ENCODE measurements around the gene NTNG1. TPM values are rescaled to one million over a fixed set of nuclear protein-coding genes. Genes with fewer than 3 reads are reported as not detected.
A peak's percentile ranks its signal among the peaks of the same experiment; 100 is the strongest.

The NTNG1 gene
- total RNA-seq, 1 donor from 2014 or later: 3.2 TPM

GRCh38 chr1:107135463-107135862 lies 5.4 kb upstream of the NTNG1 start:
- no peak for TF ChIP-seq CTCF (IDR thresholded peaks at IDR 0.05; ENCODE audit: unreplicated experiment)
- no peaks in the 10 kb centered on the region for H3K36me3 Mint-ChIP-seq (ENCODE audit: low read depth, unreplicated experiment)
- no peaks in the 10 kb centered on the region for H3K9me3 Mint-ChIP-seq (ENCODE audit: unreplicated experiment)
- peak; percentile 68 for DNase-seq (ENCODE audit: low spot score)
- H3K27ac Mint-ChIP-seq (ENCODE audit: unreplicated experiment): no peak overlapping the region
- peaks cover 6% of the 10 kb centered on the region for H3K27me3 Mint-ChIP-seq (ENCODE audit: unreplicated experiment)
- H3K4me3 Mint-ChIP-seq (ENCODE audit: unreplicated experiment): no peak overlapping the region
- H3K4me1 Mint-ChIP-seq (ENCODE audit: unreplicated experiment): peaks cover 5% of the 10 kb centered on the region

GRCh38 chr1:107138166-107138565 lies 2.7 kb upstream of the NTNG1 start:
- Mint-ChIP-seq H3K27ac (ENCODE audit: unreplicated experiment) (no peak overlapping the region), H3K36me3 (ENCODE audit: low read depth, unreplicated experiment) (no peaks in the 10 kb centered on the region), H3K4me3 (ENCODE audit: unreplicated experiment) (no peak overlapping the region), H3K27me3 (ENCODE audit: unreplicated experiment) (peaks cover 10% of the 10 kb centered on the region), H3K4me1 (ENCODE audit: unreplicated experiment) (peaks cover 8% of the 10 kb centered on the region), H3K9me3 (ENCODE audit: unreplicated experiment) (no peaks in the 10 kb centered on the region)
- DNase-seq (ENCODE audit: low spot score): no peak
- TF ChIP-seq CTCF (IDR thresholded peaks at IDR 0.05; ENCODE audit: unreplicated experiment): no peak

- Mint-ChIP-seq H3K4me1 (ENCODE audit: unreplicated experiment) (peaks cover 8% of the 10 kb centered on the region), H3K9me3 (ENCODE audit: unreplicated experiment) (no peaks in the 10 kb centered on the region), H3K27ac (ENCODE audit: unreplicated experiment) (no peak overlapping the region), H3K36me3 (ENCODE audit: low read depth, unreplicated experiment) (no peaks in the 10 kb centered on the region), H3K4me3 (ENCODE audit: unreplicated experiment) (no peak overlapping the region), H3K27me3 (ENCODE audit: unreplicated experiment) (peaks cover 10% of the 10 kb centered on the region)
- no peak for DNase-seq (ENCODE audit: low spot score)
- no peak for TF ChIP-seq CTCF (IDR thresholded peaks at IDR 0.05; ENCODE audit: unreplicated experiment)
Measured at GRCh38 chr1:107138767-107139445, 1.9 kb upstream of the NTNG1 start.

- TF ChIP-seq CTCF (IDR thresholded peaks at IDR 0.05; ENCODE audit: unreplicated experiment): no peak
- Mint-ChIP-seq H3K27me3 (ENCODE audit: unreplicated experiment) (peaks cover 10% of the 10 kb centered on the region), H3K4me1 (ENCODE audit: unreplicated experiment) (peaks cover 8% of the 10 kb centered on the region), H3K36me3 (ENCODE audit: low read depth, unreplicated experiment) (no peaks in the 10 kb centered on the region), H3K4me3 (ENCODE audit: unreplicated experiment) (peak overlapping the region; percentile 93), H3K27ac (ENCODE audit: unreplicated experiment) (no peak overlapping the region), H3K9me3 (ENCODE audit: unreplicated experiment) (no peaks in the 10 kb centered on the region)
- peak; percentile 55 for DNase-seq (ENCODE audit: low spot score)
Measured at GRCh38 chr1:107139833-107140702, 771 bp upstream of the NTNG1 start.
